ENCODE results near the gene MIPEP.

MIPEP gene

GRCh38 chr13:23859904-23860303, 29.3 kb downstream of the MIPEP start:
- Histone ChIP-seq H3K4me2 (ENCODE audit: low read length) (no peak overlapping the region), H3K4me1 (no peaks in the 10 kb centered on the region), H3K9ac (no peak overlapping the region), H2AFZ (no peak overlapping the region), H3K4me3 (ENCODE audit: low read depth, low read length) (no peak overlapping the region), H3K27me3 (ENCODE audit: control insufficient read depth, insufficient read depth, low read length) (no peaks in the 10 kb centered on the region), H3K27ac (no peak overlapping the region), H3K79me2 (no peaks in the 10 kb centered on the region), H3K36me3 (ENCODE audit: control insufficient read depth, insufficient read depth, low read length) (no peaks in the 10 kb centered on the region), H3K9me3 (ENCODE audit: control insufficient read depth, low read length) (no peaks in the 10 kb centered on the region)
- TF ChIP-seq, protein P1, sequence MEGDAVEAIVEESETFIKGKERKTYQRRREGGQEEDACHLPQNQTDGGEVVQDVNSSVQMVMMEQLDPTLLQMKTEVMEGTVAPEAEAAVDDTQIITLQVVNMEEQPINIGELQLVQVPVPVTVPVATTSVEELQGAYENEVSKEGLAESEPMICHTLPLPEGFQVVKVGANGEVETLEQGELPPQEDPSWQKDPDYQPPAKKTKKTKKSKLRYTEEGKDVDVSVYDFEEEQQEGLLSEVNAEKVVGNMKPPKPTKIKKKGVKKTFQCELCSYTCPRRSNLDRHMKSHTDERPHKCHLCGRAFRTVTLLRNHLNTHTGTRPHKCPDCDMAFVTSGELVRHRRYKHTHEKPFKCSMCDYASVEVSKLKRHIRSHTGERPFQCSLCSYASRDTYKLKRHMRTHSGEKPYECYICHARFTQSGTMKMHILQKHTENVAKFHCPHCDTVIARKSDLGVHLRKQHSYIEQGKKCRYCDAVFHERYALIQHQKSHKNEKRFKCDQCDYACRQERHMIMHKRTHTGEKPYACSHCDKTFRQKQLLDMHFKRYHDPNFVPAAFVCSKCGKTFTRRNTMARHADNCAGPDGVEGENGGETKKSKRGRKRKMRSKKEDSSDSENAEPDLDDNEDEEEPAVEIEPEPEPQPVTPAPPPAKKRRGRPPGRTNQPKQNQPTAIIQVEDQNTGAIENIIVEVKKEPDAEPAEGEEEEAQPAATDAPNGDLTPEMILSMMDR (IDR thresholded peaks at IDR 0.05), result no peak

GRCh38 chr13:23859455-23859854, 29.7 kb downstream of the MIPEP start:
- no peaks in the 10 kb centered on the region for H3K9me3 ChIP-seq (ENCODE audit: control insufficient read depth, low read length)
- H2AFZ ChIP-seq, result no peak overlapping the region
- no peak overlapping the region for H3K4me2 ChIP-seq (ENCODE audit: low read length)
- TF ChIP-seq, protein P1 (IDR thresholded peaks at IDR 0.05), result no peak
- no peaks in the 10 kb centered on the region for H3K4me1 ChIP-seq
- H3K27me3 ChIP-seq (ENCODE audit: control insufficient read depth, insufficient read depth, low read length), result no peaks in the 10 kb centered on the region
- H3K27ac ChIP-seq, result no peak overlapping the region
- H3K4me3 ChIP-seq (ENCODE audit: low read depth, low read length), result no peak overlapping the region
- no peaks in the 10 kb centered on the region for H3K79me2 ChIP-seq
- no peak overlapping the region for H3K9ac ChIP-seq
- H3K36me3 ChIP-seq (ENCODE audit: control insufficient read depth, insufficient read depth, low read length), result no peaks in the 10 kb centered on the region

GRCh38 chr13:23858546-23858945, 30.7 kb downstream of the MIPEP start:
- Histone ChIP-seq H3K9ac (no peak overlapping the region), H3K79me2 (no peaks in the 10 kb centered on the region), H3K9me3 (ENCODE audit: control insufficient read depth, low read length) (no peaks in the 10 kb centered on the region), H3K27ac (no peak overlapping the region), H3K4me1 (no peaks in the 10 kb centered on the region), H3K36me3 (ENCODE audit: control insufficient read depth, insufficient read depth, low read length) (no peaks in the 10 kb centered on the region), H3K27me3 (ENCODE audit: control insufficient read depth, insufficient read depth, low read length) (no peaks in the 10 kb centered on the region), H3K4me2 (ENCODE audit: low read length) (no peak overlapping the region), H2AFZ (no peak overlapping the region), H3K4me3 (ENCODE audit: low read depth, low read length) (no peak overlapping the region)
- TF ChIP-seq, protein P1 (IDR thresholded peaks at IDR 0.05), result no peak

DNA sequence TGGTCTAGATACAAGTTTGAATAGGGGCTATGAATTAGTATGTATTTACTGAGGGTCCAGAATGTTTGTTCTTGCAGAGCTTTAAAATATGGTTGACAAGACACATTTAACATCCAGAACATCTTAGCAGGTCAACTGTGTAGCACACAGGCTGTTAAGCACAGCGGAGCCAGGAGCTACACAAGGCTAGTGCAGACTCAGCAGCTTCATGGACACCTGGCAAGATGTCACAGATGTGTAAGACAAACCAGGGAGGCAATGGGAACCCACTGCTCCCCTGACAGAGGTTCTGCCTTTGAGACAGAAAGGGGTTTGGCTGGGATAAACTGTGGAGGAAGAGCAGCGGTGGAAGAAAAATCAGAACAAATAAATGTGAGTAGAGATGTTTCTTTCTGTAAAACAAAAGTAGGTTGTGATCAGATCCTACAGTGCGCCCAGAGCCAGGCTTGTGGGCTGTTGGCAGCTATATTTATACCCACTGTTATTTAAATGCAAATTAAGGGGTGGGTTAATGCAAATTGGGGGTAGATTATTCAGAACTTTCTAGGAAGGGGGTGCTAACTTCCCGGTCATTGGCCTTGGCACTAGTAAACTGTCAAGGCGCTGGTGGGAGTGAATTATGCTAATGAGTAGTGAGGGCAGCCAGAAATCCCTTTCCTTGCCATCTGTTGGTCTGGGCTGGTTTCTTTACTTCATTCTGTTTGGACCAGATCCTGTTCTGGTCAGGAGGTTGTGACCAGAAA, 33.0 kb downstream of the MIPEP start:
- Histone ChIP-seq H3K4me2 (ENCODE audit: low read length) (no peak overlapping the region), H3K36me3 (ENCODE audit: control insufficient read depth, insufficient read depth, low read length) (no peaks in the 10 kb centered on the region), H3K79me2 (no peaks in the 10 kb centered on the region), H3K4me3 (ENCODE audit: low read depth, low read length) (no peak overlapping the region), H3K9me3 (ENCODE audit: control insufficient read depth, low read length) (no peaks in the 10 kb centered on the region), H3K9ac (no peak overlapping the region), H3K27me3 (ENCODE audit: control insufficient read depth, insufficient read depth, low read length) (no peaks in the 10 kb centered on the region), H3K27ac (no peak overlapping the region), H2AFZ (no peak overlapping the region), H3K4me1 (no peaks in the 10 kb centered on the region)
- TF ChIP-seq, protein P1 (IDR thresholded peaks at IDR 0.05), result no peak

DNA sequence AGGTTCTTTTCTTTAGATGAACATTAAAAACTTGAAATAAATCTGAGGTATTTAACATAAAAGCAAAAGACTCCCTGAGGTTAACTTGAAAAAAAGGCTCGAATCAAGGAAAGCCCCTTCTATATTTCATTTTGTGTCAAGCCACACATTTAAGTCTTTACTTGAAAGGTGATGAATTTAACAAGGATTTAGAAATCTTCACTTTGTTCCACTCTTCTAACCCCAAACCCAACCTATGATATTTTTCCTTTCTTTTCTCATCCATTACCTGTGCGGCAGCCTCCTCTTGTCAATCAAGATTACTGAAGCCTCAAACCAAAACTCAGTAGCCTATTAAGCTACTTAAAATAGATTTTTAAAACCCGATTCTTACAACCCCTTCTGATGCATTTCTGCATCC, 33.8 kb downstream of the MIPEP start:
- H3K27me3 ChIP-seq (ENCODE audit: control insufficient read depth, insufficient read depth, low read length), result no peaks in the 10 kb centered on the region
- H3K79me2 ChIP-seq, result no peaks in the 10 kb centered on the region
- no peak overlapping the region for H3K9ac ChIP-seq
- no peaks in the 10 kb centered on the region for H3K9me3 ChIP-seq (ENCODE audit: control insufficient read depth, low read length)
- H3K4me1 ChIP-seq, result no peaks in the 10 kb centered on the region
- no peak overlapping the region for H2AFZ ChIP-seq
- H3K4me3 ChIP-seq (ENCODE audit: low read depth, low read length), result no peak overlapping the region
- no peak overlapping the region for H3K4me2 ChIP-seq (ENCODE audit: low read length)
- no peaks in the 10 kb centered on the region for H3K36me3 ChIP-seq (ENCODE audit: control insufficient read depth, insufficient read depth, low read length)
- TF ChIP-seq, protein P1 (IDR thresholded peaks at IDR 0.05), result no peak
- no peak overlapping the region for H3K27ac ChIP-seq

Data from parathyroid adenoma (tissue), 2 donors.